GM19239 (cell line): Measurements from ENCODE around the gene ITCH.
"Not testable (repeated sequence)": the region's sequence is repeated elsewhere in the genome, so short reads cannot be mapped to it uniquely, and the experiment has no call there.

Experiments used
- DNase-seq: peaks from one replicate; pipeline ENCODE4 v3.0.0; 2011; ENCODE audit warnings: low spot score; ENCODE audit not compliant: insufficient read length
- FAIRE-seq: peaks from 2 replicates; lab custom pipeline; 2011; peaks lifted over from hg19 to GRCh38; lab: Jason Lieb, UNC

ITCH gene

DNA sequence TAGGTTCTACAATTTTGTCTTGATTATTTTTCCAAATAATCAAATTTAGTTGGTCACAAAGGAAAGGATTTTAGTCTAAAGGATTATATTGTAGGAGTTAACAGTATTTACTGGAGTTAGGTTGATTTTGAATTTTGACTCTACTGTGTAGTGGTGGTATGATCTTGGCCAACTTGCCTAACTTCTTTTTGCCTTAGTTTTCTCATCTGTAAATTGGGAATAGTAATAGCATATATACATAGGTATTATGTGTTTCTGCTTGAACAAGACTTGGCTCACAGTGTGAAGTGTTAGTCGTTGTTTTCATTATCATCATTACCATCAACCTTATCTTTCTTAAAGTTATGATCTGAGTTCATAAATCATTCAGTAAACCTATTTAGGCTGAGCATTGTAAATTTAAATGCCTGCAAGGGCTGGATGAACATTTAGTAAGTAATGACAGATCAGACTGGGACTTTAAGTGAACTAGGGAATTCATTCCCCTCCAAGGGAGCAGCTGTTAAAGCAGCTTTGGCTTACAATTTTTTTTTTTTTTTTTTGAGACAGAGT, 11.2 kb downstream of the ITCH start:
- DNase-seq (no peak), FAIRE-seq (no peak)

DNA sequence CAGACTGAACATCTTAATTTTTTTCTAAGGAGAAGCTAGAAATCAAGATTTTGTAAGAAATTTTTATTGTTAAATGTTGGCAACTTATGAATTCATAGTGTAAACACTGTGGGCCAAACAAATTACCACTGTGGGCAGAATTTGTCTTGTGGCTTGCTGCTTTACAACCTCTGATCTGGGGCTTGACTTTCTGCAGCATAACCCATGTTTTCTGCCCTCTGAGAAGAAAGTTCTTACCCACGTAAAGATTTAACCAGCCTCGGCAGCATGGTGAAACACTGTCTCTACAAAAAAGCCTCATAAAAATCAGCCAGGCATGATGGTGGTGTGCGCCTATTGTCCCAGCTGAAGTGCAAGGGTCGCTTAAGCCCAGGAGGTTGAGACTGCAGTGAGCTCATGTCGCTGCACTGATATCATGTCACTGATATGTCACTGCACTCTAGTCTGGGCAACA, 12.9 kb downstream of the ITCH start:
- FAIRE-seq (peak; percentile 35), DNase-seq (no peak)

DNA sequence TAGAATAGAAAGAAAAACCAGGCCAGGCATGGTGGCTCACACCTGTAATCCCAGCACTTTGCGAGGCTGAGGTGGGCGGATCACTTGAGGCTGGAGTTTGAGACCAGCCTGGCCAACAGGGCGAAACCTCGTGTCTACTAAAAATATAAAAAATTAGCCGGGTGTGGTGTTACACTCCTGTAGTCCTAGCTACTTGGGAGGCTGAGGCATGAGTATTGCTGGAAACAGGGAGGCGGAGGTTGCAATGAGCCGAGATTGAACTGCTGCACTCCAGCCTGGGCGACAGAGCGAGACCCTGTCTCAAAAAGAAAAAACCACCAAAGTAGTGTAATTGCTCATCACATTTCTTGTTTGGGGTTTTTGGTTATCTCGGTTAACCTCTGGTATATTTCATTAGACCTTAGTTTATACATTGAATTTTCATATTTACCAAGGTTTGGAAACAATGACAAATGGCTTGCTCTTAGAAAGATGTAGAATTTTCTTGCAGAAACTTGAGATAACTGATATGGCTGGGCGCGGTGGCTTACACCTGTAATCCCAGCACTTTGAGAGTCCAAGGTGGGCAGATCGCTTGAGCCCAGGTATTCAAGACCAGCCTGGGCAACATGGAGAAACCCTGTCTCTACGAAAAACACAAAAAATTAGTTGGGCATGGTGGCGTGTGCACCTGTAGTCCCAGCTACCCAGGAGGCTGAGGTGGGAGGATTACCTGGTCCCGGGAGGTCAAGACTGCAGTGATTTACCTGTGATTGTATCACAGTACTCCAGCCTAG, 14.2 kb downstream of the ITCH start:
- FAIRE-seq (peak; percentile 72), DNase-seq (no peak)

DNA sequence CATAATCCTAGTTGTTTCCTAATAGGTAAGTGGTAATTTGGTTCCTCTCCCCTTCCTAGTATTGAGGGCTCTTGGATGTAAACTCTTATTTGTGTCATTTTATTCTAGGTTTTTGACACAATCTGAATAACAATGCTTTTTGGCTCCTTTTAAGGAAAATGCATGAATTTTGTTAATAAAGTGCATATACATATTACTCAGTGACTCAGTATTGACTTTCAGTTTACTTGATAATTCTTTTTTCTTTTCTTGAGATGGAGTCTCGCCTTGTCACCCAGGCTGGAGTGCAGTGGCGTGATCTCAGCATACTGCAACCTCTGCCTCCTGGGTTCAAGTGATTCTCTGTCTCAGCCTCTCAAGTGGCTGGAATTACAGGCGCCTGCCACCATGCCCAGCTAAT, 19.1 kb downstream of the ITCH start:
- FAIRE-seq, result no peak
- DNase-seq, result no peak

DNA sequence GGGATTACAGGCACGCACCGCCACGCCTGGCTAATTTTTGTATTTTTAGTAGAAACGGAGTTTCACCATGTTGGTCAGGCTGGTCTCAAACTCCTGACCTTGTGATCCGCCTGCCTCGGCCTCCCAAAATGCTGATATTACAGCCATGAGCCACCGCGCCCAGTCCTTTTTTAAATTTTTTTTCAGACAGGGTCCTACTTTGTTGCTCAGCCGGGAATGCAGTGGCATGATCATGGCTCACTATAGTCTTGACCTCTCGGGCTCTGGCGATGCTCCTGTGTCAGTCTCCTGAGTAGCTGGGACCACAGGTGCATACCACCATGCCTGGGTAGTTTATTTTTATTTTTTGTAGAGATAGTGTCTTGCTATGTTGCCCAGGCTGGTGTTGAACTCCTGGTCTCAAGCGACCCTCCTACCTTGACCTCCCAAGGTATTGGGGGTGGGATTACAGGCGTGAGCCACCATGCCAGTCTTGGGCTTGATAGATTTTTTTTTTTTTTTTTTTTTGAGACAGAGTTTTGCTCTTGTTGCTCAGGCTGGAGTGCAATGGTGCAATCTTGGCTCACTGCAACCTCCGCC, 19.9 kb downstream of the ITCH start:
- not testable (repeated sequence) for FAIRE-seq, DNase-seq

DNA sequence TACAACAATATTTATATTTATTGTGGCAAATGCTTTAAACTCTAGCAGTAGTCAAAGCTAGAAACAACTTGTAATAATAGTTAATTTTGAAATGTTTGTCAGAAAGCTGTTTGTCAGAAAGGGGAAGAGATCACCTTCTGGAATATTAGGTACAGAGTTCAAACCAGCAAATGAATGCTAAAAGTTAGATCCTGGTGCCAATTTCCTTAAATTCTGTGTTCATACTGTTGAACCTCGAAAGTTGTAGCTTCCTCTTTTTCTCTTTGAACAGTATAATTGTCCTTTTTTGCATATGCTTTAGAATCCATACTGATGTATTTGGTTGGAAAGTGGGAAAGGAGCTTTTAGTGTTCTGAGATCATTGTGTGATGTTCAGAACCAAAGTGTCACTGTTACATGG, 22.4 kb downstream of the ITCH start:
- DNase-seq, result no peak
- FAIRE-seq, result no peak

DNA sequence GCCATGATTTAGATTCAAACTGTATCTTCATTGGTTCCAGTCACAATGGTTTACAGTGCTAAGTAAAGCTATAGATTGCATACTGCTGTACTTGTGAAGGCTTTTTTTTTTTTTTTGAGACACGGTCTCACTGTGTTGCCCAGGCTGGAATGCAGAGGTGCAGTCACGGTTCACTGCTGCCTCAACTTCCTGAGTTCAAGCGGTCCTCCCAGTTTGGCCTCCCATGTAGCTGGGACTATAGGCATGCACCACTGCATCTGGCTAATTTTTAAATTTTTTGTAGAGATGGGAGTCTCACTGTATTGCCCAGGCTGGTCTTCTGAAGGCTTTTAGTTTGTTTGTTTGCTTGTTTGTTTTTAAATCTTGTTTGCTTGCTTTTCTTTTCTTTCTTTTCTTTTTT, 24.9 kb downstream of the ITCH start:
- no peak for DNase-seq
- peak; percentile 8 for FAIRE-seq

DNA sequence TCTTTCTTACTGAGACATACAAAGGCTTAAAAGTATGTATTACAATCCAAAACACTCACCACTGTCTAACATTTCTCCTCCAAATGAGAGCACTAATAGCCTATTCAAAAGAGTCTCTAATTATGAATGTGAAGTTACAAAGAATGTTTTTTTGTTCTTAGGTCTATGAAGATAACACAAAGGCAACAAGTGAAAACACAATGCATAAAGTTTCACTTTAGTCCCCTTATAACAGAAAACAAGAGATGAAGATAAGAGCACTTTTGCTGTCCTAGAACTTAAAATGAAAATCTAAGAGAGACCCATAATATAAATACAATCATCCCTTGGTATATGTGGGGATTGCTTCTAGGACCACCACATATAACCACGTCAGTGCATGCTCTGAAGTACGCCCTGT, 25.6 kb downstream of the ITCH start:
- DNase-seq, result no peak
- FAIRE-seq, result no peak

DNA sequence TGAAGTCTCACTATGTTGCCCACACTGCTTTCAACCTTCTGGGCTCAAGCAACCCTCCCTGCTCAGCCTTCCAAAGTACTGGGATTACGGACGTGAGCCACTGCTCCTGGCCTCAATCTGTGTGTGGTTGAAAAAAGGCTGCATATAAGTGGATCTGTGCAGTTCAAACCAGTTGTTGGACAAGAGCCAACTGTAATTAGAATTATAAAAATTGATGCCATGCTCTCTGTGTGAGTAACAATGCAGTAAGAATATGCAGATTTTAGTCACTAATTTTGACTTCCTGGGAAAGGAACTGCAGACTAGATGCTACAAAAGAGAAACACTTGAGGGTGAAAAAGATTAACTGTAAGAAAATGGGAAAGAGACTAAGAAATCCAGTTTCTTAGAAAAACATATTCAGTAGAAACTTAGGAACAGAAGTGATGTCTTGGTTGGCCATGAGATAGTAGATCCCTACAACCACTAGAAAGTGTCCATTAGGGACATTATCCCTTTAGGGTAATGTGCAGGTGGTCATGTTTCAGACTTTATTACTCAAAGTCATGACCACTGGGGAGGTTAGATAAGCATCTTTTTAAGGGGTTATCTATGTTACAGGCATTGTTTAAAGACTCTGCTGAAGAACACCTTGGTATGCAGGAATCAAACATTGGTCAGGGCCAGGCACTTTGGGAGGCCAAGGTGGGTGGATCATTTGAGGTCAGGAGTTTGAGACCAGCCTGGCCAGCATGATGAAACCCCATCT, 26.3 kb downstream of the ITCH start:
- FAIRE-seq, result no peak
- no peak for DNase-seq

DNA sequence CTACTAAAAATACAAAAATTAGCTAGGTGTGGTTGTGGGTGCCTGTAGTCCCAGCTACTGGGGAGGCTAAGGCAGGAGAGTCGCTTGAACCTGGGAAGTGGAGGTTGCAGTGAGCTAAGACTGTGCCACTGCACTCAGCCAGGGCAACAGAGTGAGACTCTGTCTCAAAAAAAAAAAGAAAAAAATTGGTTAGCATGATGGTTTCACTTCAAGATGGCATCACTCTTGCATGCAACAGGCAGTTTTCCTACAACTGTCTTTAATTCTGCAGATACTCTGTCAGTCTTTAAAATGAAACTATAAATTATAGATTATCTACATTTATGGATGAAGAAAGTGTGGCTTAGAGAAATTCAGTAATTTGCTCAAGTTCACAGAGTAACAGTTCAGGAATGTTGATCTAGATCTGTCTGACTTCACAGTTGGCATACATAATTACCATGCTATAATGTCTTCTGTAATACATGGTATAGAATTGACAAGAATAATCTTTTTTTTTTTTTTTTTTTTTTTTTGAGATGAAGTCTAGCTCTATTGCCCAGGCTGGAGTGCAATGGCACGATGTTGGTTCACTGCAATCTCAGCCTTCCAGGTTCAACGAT, 27.0 kb downstream of the ITCH start:
- no peak for DNase-seq

DNA sequence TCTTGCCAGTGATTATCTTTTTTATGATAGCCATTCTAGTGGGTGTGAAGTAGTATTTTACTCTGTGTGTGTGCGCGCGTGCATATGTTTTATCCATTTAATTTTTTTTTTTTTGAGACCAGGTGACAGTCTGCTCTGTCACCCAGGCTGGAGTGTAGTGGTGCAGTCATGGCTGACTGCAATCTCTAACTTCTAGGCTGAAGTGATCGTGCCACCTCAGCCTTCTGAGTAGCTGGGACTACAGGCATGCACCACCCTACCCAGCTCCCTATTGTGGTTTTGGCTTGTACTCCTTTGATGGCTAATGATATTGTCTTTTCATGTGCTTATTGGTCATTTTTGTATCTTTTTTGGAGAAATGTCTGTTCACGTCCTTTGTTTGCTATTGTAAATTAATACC, 33.3 kb downstream of the ITCH start:
- FAIRE-seq (no peak), DNase-seq (no peak)

More for the DNA sequence above, 27.0 kb downstream of the ITCH start:
- FAIRE-seq, result no peak

DNA sequence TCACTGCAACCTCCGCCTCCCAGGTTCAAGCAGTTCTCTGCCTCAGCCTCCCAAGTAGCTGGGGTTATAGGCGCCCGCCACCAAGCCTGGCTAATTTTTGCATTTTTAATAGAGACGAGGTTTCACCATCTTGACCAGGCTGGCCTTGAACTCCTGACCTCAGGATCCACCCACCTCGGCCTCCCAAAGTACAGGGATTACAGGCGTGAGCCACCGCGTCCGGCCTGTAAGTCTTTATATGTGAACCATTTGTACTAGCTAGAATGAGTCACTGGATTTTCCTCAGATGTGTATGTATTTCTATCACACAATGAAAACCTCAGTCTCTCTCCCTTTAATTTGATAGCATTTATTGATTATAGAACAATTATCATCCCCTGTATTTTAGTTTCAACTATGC, 34.0 kb downstream of the ITCH start:
- DNase-seq (no peak), FAIRE-seq (no peak)

DNA sequence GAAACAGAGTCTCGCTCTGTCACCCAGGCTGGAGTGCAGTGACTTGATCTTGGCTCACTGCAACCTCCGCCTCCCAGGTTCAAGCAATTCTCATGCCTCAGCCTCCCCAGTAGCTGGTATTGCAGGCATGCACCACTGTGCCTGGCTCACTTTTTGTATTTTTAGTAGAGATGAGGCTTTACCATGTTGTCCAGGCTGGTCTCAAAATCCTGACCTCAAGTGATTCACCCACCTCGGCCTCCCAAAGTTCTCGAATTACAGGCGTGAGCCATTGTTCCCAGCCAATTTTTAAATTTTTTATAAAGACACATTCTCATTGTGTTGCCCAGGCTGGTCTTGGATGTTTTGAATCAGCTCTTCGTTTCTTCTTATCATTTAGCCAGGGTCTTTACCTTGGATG, 37.7 kb downstream of the ITCH start:
- DNase-seq, FAIRE-seq: not testable (repeated sequence)

DNA sequence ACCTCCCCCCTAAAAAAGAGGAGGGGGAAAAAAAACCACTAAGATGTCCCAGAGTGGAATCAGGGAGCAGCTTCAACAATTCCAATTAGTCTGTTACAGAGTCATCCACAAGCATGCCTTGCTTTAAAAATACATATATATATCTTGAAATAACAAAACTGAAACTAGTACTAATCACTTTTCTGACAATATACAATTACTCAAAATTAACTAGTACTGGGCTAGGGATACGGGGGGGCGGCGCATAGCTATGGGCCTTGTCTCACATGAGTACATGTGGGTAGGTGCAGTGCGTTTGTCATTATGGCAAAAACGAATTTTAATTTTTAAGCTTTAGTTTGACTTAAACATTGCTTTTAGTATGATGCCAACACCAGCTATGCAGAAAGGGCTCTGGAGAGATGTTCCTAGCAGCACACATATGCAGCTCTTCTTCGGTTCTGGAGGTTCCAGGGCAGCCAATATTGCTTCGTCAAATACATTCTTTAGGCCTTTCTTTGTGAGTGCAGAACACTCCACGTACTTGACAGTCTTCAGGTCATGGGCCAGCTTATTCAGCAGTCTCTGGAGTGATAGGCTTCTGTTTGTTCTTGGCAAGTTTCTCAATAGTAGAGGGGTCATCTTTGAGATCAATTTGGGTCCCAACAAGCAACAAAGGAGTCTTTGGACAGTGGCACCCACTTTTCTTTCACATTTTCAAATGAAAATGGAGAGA, 38.8 kb downstream of the ITCH start:
- FAIRE-seq, result no peak

DNA sequence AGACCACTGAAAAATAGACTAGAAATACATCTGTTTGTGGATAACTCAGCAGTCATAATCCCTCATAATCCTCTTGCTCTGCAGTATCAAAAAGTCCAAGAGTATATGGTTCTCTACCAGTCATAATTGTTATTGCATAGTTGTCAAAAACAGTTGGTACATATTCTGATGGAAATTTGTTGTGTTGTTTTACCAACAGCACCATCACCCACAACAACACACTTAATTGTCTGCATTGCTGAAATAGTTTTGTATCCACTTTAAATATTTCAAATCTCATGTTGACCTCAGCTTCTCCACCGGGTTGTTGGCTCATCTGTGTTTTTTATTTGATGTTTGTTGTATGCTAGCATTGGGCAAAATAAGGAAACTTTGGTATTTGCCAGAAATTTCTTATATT, 39.4 kb downstream of the ITCH start:
- no peak for FAIRE-seq
- DNase-seq, result no peak

More for the DNA sequence above, 38.8 kb downstream of the ITCH start:
- no peak for DNase-seq

DNA sequence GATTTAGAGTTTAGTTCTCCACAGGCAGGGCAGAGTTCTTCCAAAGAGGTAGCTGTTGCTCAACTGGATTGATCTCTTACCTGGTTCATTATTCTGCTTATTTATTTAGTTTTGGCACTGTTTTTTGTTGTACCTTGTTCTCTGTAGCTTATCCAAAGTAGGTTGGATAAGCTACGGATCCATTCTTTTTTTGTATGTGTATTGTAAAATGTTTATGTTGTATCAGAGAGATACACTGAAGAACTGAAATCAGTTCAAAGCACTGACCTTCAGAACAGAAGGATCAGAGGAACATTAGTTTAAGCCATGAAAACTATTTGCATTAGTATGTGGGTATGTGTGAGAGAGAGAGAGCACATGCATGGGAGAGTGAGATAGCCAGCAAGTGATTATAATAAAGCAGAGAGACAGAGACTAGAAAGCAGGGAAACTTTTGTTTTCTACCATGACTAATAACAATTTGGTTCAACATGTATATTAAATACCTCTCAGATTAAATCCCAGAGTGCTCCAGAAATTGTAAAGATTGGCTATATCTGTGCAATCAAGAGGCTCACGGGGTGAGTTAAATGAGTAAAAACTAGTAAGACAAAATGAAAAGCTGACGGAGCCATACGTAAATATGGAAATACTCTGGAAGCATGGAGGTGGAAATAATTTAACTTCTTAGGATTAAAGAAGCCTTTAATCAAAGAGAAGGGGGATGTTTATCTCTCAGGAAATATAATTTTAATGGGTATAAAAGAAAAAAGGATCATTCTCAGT, 40.2 kb downstream of the ITCH start:
- DNase-seq (no peak), FAIRE-seq (no peak)

DNA sequence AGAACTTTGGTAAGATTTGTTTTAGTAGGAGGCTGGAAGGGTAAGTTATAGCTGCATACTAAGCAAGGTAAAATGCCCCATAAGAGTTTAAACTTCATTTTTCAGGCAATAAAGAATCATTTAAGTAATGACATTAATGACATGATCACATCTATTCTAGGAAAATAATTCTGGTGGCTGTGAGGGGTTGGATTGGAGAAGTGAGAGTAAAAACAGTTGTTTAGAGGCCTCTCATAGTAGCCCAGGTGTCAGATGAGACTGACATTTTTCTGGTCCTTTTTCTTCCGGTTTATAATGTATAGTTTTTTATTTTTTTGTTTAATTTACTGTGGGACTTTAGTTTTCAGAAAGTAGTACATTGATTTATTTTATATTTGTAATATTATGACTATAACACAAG, 40.8 kb downstream of the ITCH start:
- peak; percentile 49 for FAIRE-seq
- DNase-seq, result no peak

DNA sequence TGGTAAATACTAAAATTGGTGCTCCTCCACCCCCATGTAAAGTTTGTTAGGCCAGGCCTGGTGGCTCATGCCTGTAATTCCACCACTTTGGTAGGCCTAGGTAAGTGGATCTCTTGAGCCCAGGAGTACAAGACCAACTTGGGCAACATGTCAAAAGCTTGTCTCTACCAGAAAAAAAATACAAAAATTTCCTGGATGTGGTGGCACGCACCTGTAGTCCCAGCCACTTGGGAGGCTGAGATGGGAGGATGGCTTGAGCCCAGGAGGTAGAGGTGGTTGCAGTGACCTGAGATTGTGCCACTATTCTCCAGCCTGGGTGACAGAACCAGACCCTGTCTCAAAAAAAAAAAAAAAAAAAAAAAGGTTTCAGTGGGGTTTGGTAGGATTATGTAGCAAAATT, 41.7 kb downstream of the ITCH start:
- no peak for DNase-seq
- FAIRE-seq, result no peak

DNA sequence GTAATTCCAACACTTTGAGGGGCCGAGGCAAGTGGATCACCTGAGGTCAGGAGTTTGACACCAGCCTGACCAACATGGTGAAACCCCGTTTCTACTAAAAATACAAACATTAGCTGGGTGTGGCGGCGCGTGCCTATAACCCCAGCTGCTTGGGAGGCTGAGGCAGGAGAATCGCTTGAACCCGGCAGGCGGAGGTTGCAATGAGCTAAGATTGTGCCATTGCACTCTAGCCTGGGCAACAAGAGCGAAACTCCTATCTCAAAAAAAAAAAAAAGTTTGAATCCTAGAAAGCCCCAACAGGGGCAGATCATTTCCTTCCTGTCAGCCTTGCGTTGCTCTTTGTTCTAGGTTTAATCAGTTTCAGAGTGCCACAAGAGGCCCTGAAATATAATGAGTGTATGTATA, 42.2 kb downstream of the ITCH start:
- peak; percentile 90 for FAIRE-seq
- DNase-seq, result not testable (repeated sequence)
